Body of pancreas (tissue), 4 donors: ENCODE results near the gene SSNA1. TPM values are rescaled to one million over a fixed set of nuclear protein-coding genes. Genes with fewer than 3 reads are reported as not detected.

ENCODE experiments used
- ATAC-seq: fragments of 150-250 bp; one replicate; pipeline ENCODE4 v1.9.1; 2016
- DNase-seq, 4 donors: peaks; one replicate each; pipeline ENCODE4 v3.0.0-alpha.2; 2019
- H3K27ac ChIP-seq, 4 donors: fragments of 200-600 bp; sonication (generic); 1 replicate in 3 of 4; 2 replicates in 1 of 4; pipeline versions ENCODE4 v1.5.1 to v1.6.1; 2016 to 2019; ENCODE audit warnings: mild to moderate bottlenecking in 1 of 4, mixed read lengths in 1 of 4, moderate library complexity in 1 of 4
- H3K27me3 ChIP-seq, 2 donors: fragments of 200-600 bp; sonication (generic); one replicate each; pipeline ENCODE4 v1.6.0; 2016; ENCODE audit warnings: mild to moderate bottlenecking in 1 of 2
- H3K36me3 ChIP-seq, 2 donors: fragments of 200-600 bp; sonication (generic); replicated peaks in 1 of 2; 2 replicates each; pipeline ENCODE4 v1.5.1; 2016; ENCODE audit warnings: low read depth in 2 of 2; ENCODE audit not compliant: insufficient read depth in 1 of 2
- H3K4me1 ChIP-seq: fragments of 200-600 bp; sonication (generic); one replicate; pipeline ENCODE4 v1.6.0; 2016
- H3K4me3 ChIP-seq, 2 donors: fragments of 200-600 bp; sonication (generic); 1 replicate in 1 of 2; 2 replicates in 1 of 2; pipeline ENCODE4 v1.5.1; 2016 to 2019
- H3K9me3 ChIP-seq, 3 donors: fragments of 200-600 bp; sonication (generic); 1 replicate in 2 of 3; 2 replicates in 1 of 3; pipeline ENCODE4 v1.5.1; 2016
- CTCF ChIP-seq, 7 experiments: fragments of 450-650 bp in 4 of 7; fragments of 200-600 bp in 3 of 7; sonication (generic) in 3 of 7; IDR thresholded peaks; one replicate each; pipeline ENCODE4 v1.5.1; 2016 to 2019; ENCODE audit warnings: antibody characterized with exemption in 7 of 7
- POLR2A ChIP-seq, 3 donors: fragments of 450-650 bp; IDR thresholded peaks; one replicate each; pipeline ENCODE4 v1.6.1; 2016; ENCODE audit warnings: antibody characterized with exemption in 3 of 3, mild to moderate bottlenecking in 2 of 3
- WGBS, 2 donors: methylation state at CpG; one replicate each; pipeline ENCODE4 v1.1.5; 2017; 5-methylcytosine and 5-hydroxymethylcytosine counted together
- intact Hi-C: fragments of 100-400 bp; cut with DNase I; formaldehyde crosslinking; loops from one replicate; pipeline ENCODE4 v1.15.1; 2023
- total RNA-seq, 2 donors: library from RNA; depleted of rRNA; stranded (reverse); fragments of >200 nt; gene quantifications; one replicate each; pipeline ENCODE4 v1.1.0, GENCODE V29; 2016

Gene SSNA1
- total RNA-seq, 2 donors from 2014 or later, result 62.3 to 79.1 TPM

GRCh38 chr9:137178939-137179630 lies 9.4 kb upstream of the SSNA1 start:
- DNase-seq (no peak), ATAC-seq (no peak)
- H3K36me3 ChIP-seq, result peaks cover 25 to 39% of the 10 kb centered on the region in 2 donors
- H3K27me3 ChIP-seq, result no peaks in the 10 kb centered on the region
- 85 to 90% methylated on average over 13 to 15 of the region's 19 CpGs for WGBS, 2 donors
- TF ChIP-seq POLR2A (IDR thresholded peaks at IDR 0.05) (no peak), CTCF (IDR thresholded peaks at IDR 0.05) (no peak)
- no peaks in the 10 kb centered on the region for H3K9me3 ChIP-seq
- H3K27ac ChIP-seq, result no peak overlapping the region
- no peaks in the 10 kb centered on the region for H3K4me1 ChIP-seq
- no peak overlapping the region for H3K4me3 ChIP-seq
- intact Hi-C loops, result no loop called here

- no peaks in the 10 kb centered on the region for H3K27me3 ChIP-seq
- H3K36me3 ChIP-seq, result peaks cover 25 to 39% of the 10 kb centered on the region in 2 donors
- WGBS, 2 donors, result 95 to 97% methylated on average over 9 to 17 of the region's 17 CpGs
- H3K9me3 ChIP-seq, result no peaks in the 10 kb centered on the region
- DNase-seq (no peak), ATAC-seq (no peak)
- intact Hi-C loops, result loop anchor here (5.0 kb wide), 1 partner anchor 47 kb away; no protein-coding TSS in a partner anchor
- no peak overlapping the region for H3K4me3 ChIP-seq
- no peak overlapping the region for H3K27ac ChIP-seq
- TF ChIP-seq CTCF (IDR thresholded peaks at IDR 0.05) (no peak), POLR2A (IDR thresholded peaks at IDR 0.05) (no peak)
- no peaks in the 10 kb centered on the region for H3K4me1 ChIP-seq
Measured at GRCh38 chr9:137179761-137180160, 8.7 kb upstream of the SSNA1 start.

- intact Hi-C loops, result loop anchor here (5.0 kb wide), 1 partner anchor 48 kb away; no protein-coding TSS in a partner anchor
- 90 to 100% methylated on average over 3 to 18 of the region's 20 CpGs for WGBS, 2 donors
- DNase-seq, result no peak
Measured at GRCh38 chr9:137180491-137180890, 8.0 kb upstream of the SSNA1 start.

GRCh38 chr9:137181680-137182079 lies 6.8 kb upstream of the SSNA1 start:
- DNase-seq, result no peak
- peaks cover 13% of the 10 kb centered on the region for H3K4me1 ChIP-seq
- peaks cover 25 to 40% of the 10 kb centered on the region in 2 donors for H3K36me3 ChIP-seq
- no peaks in the 10 kb centered on the region for H3K9me3 ChIP-seq
- intact Hi-C loops, result loop anchor here (5.0 kb wide), 1 partner anchor 49 kb away; no protein-coding TSS in a partner anchor
- no peaks in the 10 kb centered on the region for H3K27me3 ChIP-seq
- no peak overlapping the region for H3K27ac ChIP-seq
- no peak overlapping the region for H3K4me3 ChIP-seq
- WGBS, 2 donors, result 92 to 94% methylated on average over 18 to 22 of the region's 22 CpGs
- no peak for TF ChIP-seq POLR2A (IDR thresholded peaks at IDR 0.05)
- ATAC-seq, result no peak

More at GRCh38 chr9:137180491-137180890, 8.0 kb upstream of the SSNA1 start:
- H3K27ac ChIP-seq, result no peak overlapping the region
- H3K4me3 ChIP-seq, result no peak overlapping the region
- no peak for ATAC-seq
- no peak for TF ChIP-seq POLR2A (IDR thresholded peaks at IDR 0.05)
- H3K9me3 ChIP-seq, result no peaks in the 10 kb centered on the region
- H3K36me3 ChIP-seq, result peaks cover 25 to 40% of the 10 kb centered on the region in 2 donors
- H3K4me1 ChIP-seq, result peaks cover under 1% of the 10 kb centered on the region
- no peaks in the 10 kb centered on the region for H3K27me3 ChIP-seq

- intact Hi-C loops, result loop anchor here (5.0 kb wide), 1 partner anchor 51 kb away; no protein-coding TSS in a partner anchor
- Histone ChIP-seq H3K4me1 (peaks cover 24% of the 10 kb centered on the region), H3K27me3 (no peaks in the 10 kb centered on the region), H3K36me3 (peaks cover 25 to 40% of the 10 kb centered on the region in 2 donors), H3K4me3 (no peak overlapping the region), H3K27ac (no peak overlapping the region), H3K9me3 (no peaks in the 10 kb centered on the region)
- TF ChIP-seq POLR2A (IDR thresholded peaks at IDR 0.05) (no peak), CTCF (IDR thresholded peaks at IDR 0.05) (no peak)
- ATAC-seq, result no peak
- no peak for DNase-seq
- WGBS, 2 donors, result 88 to 98% methylated on average over 5 to 14 of the region's 17 CpGs
Measured at GRCh38 chr9:137182836-137183235, 5.6 kb upstream of the SSNA1 start.
